GM21576 (cell line): ENCODE measurements around the gene SH3TC1.

Experiments used
- ATAC-seq: cut with Tn5 transposase; IDR thresholded peaks from one replicate; pipeline ENCODE4 v1.9.1; 2021; ENCODE audit warnings: mild to moderate bottlenecking, moderate library complexity; ENCODE audit not compliant: unreplicated experiment

SH3TC1 gene

GRCh38 chr4:8284391-8284790 lies 85.3 kb downstream of the SH3TC1 start:
- ATAC-seq: no peak

- no peak for ATAC-seq
These were observed 86.3 kb downstream of the SH3TC1 start for GRCh38 chr4:8285143-8285975.

DNA sequence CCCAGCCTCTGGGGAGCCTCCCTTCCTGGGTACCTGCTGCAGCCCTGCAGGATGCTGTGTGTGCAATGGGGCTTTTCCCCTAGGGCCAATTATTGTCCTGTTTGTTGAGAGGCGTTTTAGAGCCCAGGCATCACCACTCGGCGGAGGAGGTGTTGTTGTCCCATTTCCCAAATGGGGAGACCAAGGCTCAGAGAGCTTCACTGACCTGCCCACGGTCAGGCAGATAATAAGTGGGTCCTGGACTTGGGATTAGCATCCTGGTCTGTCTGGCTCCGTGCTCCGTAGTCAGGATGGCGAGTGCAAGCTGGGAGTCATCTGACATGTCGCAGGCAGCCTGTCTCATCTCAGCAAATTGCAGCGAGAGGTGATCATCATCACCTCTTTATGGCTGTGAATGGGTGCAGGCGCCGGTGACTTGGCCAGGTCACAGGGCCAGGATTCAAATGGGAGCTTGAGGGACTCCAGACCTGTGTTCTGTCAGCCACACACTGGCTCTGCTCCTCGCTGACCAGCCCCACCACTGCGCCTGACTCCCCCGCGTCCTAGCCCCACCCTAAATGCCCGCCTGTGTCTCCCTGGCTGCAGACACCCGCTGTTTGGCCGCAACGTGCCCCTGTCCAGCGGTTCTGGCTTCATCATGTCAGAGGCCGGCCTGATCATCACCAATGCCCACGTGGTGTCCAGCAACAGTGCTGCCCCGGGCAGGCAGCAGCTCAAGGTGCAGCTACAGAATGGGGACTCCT lies 87.1 kb downstream of the SH3TC1 start:
- no peak for ATAC-seq

- ATAC-seq: no peak
These were observed 87.7 kb downstream of the SH3TC1 start for GRCh38 chr4:8286719-8287342.

- no peak for ATAC-seq
These were observed 88.5 kb downstream of the SH3TC1 start for GRCh38 chr4:8287343-8288280.

DNA sequence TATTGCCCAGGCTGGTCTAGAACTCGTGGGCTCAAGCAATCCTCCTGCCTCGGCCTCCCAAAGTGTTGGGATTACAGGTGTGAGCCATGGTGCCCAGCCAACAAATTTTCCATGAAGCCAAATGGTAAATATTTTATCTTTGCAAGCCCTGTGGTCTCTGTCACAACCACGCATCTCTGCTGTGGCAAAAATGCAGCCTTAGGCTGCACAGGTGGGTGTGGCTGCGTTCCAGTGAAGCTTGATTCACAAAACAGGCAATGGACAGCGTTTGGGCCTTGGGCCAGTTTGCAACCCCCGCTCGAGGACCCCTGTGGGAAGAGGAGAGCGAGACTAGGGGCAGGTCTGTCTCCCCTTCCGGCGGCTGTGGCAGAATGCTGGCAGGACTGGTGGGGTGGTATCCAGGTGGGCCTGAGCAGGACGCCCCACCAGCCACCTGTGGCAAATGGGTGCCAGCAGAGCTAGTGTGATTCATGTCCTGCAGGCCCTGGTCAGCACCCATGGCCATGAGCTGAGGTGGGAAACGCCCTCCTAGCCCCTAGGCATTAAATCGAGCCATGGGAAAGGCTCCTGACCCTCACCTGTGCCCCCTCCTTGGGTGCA lies 90.2 kb downstream of the SH3TC1 start:
- ATAC-seq: no peak

- ATAC-seq: no peak
These were observed 91.0 kb downstream of the SH3TC1 start for GRCh38 chr4:8289956-8290700.

DNA sequence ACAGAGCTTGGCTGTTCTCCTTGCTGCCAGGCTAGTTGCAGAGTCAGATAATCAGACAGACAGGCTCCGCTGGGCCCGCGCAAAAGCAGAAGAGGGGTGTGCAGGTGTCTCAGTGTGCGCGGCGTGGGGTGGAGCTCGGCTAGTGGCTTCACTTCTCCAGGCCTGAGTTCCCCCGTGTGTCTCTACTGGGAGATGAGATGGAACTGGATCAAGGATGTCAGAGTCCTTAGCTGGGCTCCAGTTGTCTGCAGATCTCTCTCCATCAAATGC lies 91.5 kb downstream of the SH3TC1 start:
- ATAC-seq: no peak
